GM21529 (cell line): ENCODE measurements around the gene PTPRD.

Experiments
- ATAC-seq: cut with Tn5 transposase; IDR thresholded peaks from one replicate; pipeline ENCODE4 v1.9.1; 2021; ENCODE audit not compliant: unreplicated experiment

Gene PTPRD

GRCh38 chr9:8332331-8332650, 2280.5 kb downstream of the PTPRD start:
- ATAC-seq: no peak

GRCh38 chr9:8331507-8332330, 2281.1 kb downstream of the PTPRD start:
- ATAC-seq: no peak

GRCh38 chr9:8329561-8330283, 2283.1 kb downstream of the PTPRD start:
- no peak for ATAC-seq

DNA sequence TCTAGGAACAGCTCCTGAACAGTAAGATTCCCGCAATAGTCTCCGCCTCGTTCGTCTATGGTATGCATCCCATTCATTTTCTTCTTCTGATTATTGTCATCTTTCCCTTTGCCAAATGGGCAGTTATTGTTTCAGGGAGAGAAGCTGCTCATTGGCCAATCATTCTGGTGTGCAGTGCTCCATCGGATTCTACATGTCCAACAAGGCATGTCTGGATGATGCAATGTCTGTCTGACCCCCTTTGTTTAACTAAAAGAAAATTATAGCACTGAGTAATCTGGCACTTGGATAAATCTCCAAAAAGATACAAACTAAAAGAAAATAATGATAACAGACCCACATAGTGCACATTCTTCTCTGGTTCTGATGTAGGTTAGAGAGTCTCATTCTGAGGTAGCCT, 2297.6 kb downstream of the PTPRD start:
- no peak for ATAC-seq

DNA sequence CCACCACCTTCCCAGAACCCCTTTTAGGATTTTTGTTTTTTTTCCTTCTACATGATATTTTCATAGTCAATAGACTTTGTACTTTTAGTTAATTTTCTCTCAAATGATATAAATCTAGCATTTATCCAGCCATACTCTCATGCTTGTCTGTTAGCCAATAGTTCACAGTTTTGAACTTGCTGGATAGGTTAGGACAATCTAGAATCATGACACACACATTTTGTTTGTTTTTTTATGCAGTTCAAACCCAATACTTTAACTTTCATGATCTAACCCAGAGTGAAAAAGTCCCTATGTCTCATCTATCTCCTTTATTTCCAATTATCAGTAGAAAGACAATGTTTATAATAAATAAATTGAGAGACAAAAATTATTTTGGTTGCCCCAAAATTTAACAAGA, 2303.5 kb downstream of the PTPRD start:
- no peak for ATAC-seq

DNA sequence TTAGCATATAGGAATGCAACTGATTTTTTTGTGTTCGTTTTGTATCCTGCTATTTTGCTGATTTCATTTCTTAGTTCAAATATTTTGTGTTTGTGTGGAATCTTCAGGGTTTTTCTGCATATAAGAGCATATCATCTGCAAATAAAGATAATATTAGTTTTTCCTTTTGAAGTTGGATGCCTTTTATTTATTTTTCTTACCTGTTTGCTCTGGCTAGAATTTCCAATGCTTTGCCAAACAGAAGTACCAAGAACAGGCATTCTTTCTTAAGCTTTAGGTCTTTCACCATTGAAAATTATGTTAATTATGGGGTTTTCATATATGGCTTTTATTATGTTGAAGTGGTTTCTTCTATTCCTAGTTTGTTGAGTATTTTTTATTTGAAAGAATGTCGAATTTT, 2308.1 kb downstream of the PTPRD start:
- ATAC-seq: no peak

GRCh38 chr9:8301296-8301695, 2311.5 kb downstream of the PTPRD start:
- no peak for ATAC-seq

- no peak for ATAC-seq
Measured at GRCh38 chr9:8297047-8297446, 2315.8 kb downstream of the PTPRD start.

DNA sequence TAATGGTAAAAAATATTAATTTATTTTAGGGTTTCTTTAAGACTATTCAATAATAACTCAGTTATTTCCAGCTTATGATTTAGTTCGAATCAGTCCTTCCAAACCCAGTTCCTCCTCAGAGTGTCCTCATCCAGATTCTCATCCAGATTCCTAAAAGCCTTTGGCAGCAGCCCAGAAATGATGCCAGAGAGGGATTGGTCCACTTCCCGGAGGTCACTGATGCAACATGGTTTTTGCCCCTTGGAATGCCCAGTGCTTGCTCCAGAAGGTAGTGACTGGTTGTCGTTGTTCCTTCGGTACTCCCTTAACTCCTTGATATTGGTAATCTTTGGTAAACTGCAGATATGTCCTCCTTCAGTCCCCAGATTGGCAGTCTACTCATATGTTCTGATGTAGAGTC, 2320.1 kb downstream of the PTPRD start:
- no peak for ATAC-seq

GRCh38 chr9:8289681-8290080, 2323.1 kb downstream of the PTPRD start:
- no peak for ATAC-seq

DNA sequence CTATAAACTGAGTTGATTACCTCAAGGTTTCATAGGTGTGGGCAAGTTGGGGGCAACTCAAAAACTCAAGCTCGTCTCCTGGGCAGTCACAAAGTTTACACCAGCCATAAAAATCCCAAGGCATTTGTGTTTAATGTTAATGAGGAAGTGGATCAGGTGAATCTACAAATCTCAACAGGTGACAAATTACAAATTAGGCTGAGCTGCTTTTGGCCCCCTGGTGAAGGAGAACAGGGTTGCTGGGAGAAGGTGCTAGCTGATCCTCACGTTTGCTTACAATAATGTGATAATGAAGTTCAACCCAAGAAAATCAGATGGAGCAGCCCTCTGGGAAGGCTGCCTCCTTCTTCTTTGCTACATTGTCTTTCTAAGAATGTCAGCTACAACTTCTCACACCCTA, 2324.8 kb downstream of the PTPRD start:
- no peak for ATAC-seq

GRCh38 chr9:8287501-8287900, 2325.3 kb downstream of the PTPRD start:
- no peak for ATAC-seq

DNA sequence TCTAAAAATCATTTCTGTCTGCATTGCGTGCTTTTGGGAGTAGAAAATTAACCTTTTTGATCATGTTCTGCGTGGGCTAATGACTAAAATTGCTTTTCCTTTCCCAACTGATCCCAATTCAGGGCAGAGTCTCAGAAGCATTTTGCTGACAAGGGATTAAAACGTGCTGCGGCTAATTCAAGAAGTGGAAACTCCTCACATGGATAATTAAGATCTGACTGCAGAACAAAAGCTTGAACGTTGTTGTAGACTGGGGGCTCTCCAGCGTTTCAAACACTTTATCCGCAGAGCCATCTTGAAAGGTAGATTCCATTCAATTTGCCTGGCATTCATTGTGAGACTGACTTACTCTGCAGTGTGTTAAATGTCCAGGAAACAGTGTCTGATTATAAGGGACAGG, 2327.9 kb downstream of the PTPRD start:
- no peak for ATAC-seq

GRCh38 chr9:8282535-8282934, 2330.3 kb downstream of the PTPRD start:
- no peak for ATAC-seq

DNA sequence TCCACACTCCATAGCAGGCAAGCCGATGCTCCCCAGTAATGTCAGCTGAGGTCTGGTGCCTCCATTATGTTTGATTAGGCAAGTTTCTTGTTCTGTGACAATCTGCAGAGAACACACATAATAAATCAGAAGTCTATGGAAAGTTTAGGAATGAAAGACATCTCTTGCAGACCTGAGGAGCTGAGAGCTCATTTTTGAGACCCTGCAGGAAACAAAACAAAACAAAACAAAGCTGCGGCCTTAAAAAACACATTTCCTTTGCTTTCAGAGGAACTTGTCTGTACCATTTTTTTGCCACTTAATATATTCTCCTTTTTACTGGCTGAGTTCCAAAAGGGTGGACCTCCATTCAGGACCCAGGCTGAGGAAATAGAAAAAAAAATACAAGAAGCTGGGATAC, 2332.0 kb downstream of the PTPRD start:
- ATAC-seq: no peak

DNA sequence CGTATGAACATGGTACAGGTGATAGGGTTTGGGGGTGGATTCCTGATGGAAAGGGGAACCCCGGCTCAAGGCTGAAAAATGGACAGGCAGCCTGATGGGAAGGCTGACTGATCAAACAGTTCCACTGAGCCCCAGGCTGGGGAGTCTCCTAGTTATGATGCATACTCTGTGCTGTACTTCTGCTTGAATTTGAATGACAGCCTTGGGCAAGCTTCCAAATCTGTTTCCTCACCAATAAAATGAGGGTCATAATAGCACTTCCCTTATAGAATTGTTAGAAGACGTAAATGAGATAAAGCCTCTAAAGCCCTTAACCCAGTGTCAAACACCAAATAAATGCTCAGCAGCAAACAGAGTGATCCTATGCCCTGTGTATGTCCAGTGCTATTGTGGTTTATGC, 2334.8 kb downstream of the PTPRD start:
- no peak for ATAC-seq

DNA sequence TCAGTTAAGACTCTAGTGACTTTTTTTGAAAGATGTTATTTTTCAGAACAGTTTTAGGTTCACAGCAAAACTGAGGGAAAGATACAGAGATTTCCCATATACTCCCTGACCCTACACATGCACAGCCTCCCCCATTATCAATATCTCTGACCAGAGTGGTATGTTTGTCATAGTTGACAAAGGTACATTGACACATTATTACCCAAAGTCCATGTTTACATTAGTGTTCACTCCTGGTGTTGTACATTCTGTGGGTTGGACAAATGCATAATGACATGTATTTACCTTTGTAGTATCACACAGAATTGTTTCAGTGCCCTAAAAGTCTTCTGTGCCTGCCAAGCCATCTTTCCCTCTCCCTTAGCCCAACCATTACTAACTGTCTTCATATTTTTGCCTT, 2342.6 kb downstream of the PTPRD start:
- no peak for ATAC-seq

GRCh38 chr9:8268881-8269280, 2343.9 kb downstream of the PTPRD start:
- no peak for ATAC-seq

GRCh38 chr9:8268216-8268878, 2344.5 kb downstream of the PTPRD start:
- ATAC-seq: no peak

DNA sequence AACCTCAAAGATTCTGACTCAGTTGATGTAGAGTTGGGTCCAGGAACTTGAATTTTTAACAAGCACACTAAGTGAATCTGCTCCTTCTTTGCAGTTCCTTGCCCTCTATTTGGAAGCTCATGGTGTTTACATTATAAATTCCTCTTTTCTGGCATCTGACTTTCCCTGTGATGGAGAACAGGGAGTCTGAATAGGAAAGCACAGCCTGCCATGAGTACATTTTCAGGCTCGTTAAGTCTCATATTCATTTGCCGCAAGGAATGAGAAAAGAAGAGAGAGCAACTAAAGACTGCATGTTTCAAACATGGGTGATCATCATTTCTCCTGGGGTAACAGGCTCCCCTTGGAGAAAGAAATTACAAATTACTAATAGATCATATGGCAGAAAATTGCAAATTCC, 2345.2 kb downstream of the PTPRD start:
- ATAC-seq: no peak

GRCh38 chr9:8266861-8267260, 2345.9 kb downstream of the PTPRD start:
- ATAC-seq: no peak

GRCh38 chr9:8265281-8265680, 2347.5 kb downstream of the PTPRD start:
- ATAC-seq: no peak
